A549 treated with CORT108297 at 1 μM for 4 hours (cell line): Measurements from ENCODE around the gene EPB41L4B. TPM values are rescaled to one million over a fixed set of nuclear protein-coding genes. Genes with fewer than 3 reads are reported as not detected.

Experiments
- total RNA-seq: library from RNA; stranded (reverse); fragments of 200-300 nt; extraction: Qiagen RNA extraction; gene quantifications from 5 replicates; pipeline ENCODE4 v1.2.3, GENCODE V29; 2022

The EPB41L4B gene
- 10.4 to 11.6 TPM (median 10.9 TPM) in 5 replicates for total RNA-seq

GRCh38 chr9:109320742-109321448 lies at the start of gene EPB41L4B:
TSS of gene EPB41L4B (minus strand) at chr9:109321059. CDS start at chr9:109320446, 613 bp downstream.

DNA sequence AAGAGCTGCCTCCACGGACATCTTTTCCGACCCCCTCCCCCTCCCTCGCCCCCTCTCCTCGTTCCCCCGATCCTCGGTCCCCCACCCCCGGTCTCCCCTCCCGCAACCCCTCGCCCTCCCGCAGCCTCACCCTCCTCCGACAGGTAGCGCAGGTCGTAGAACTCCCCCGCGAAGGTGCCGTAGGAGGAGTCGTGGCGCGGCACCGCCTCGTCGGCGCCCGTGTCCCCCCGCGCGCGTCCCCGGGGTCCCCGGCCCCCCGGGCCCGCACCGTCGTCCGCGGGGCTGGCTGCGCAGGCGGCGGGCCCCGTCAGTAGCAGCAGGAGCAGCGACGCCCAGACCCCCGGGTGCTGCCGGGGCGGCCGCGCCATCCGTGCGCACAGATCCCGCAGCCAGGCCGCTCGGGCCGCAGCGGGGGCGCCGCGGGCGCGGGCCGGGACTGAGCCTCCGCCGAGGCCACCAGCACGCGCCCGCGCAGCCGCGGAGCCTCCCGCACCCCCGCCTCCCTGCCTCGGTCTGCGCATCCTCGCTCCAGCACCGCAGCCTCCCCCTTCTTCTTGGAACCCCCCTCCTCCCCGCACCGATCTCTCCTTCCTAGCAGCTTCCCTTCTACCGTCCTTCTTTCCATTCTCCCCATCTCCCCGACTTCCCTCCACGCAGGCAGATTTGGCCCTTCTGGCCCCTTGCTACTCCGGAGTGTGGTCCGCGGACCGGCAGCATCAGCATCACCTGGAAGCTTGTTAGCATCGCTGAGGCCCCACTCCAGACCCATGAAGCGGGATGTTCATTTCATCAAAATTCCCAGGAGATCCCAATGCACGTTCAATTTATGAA lies 153.9 kb downstream of the EPB41L4B start, which contains the start of gene FRRS1L:
Gene FRRS1L (minus strand): TSS at position 479 of the 831 bp plus-strand sequence. CDS start 111 bp downstream, at position 368.

Other genes starting within 250 kb of the EPB41L4B start
- gene TMEM245, start 201.1 kb downstream of the EPB41L4B start, total RNA-seq, result 35.2 to 52.0 TPM (median 45.3 TPM) in 5 replicates
- gene FRRS1L, start 153.8 kb downstream of the EPB41L4B start, total RNA-seq, result 0.13 to 0.81 TPM (median 0.22 TPM) in 5 replicates
- gene PTPN3, start 177.2 kb upstream of the EPB41L4B start, total RNA-seq, result 13.6 to 15.9 TPM (median 15.2 TPM) in 5 replicates